IMR-90 (cell line): ENCODE data around the gene PC.

Experiments used
- BHLHE40 ChIP-seq: fragments of 150-350 bp; IDR thresholded peaks from 2 replicates; pipeline ENCODE4 v1.6.1; 2016; ENCODE audit warnings: mild to moderate bottlenecking, low read depth, low read length
- CHD1 ChIP-seq: IDR thresholded peaks from 2 replicates; pipeline ENCODE4 v1.6.1; 2012; ENCODE audit warnings: low read depth, low read length, improper control_type of control experiment
- CTCF ChIP-seq: conservative IDR thresholded peaks from 2 replicates; pipeline ENCODE4 v1.5.1; 2012; ENCODE audit warnings: mild to moderate bottlenecking, low read depth, low read length, improper control_type of control experiment
- ELK1 ChIP-seq: fragments of 150-350 bp; IDR thresholded peaks from 2 replicates; pipeline ENCODE4 v1.6.1; 2016; ENCODE audit warnings: low read depth, mild to moderate bottlenecking, low read length, moderate library complexity, borderline replicate concordance
- FOS ChIP-seq: fragments of 150-350 bp; IDR thresholded peaks from 2 replicates; pipeline ENCODE4 v1.6.1; 2016; ENCODE audit warnings: low read depth, low read length
- MAZ ChIP-seq: IDR thresholded peaks from 2 replicates; pipeline ENCODE4 v1.6.1; 2012; ENCODE audit warnings: low read depth, mild to moderate bottlenecking, low read length, improper control_type of control experiment, moderate library complexity, borderline replicate concordance
- MXI1 ChIP-seq: IDR thresholded peaks from 2 replicates; pipeline ENCODE4 v1.6.1; 2012; ENCODE audit warnings: low read depth, mild to moderate bottlenecking, low read length, moderate library complexity, borderline replicate concordance
- POLR2A ChIP-seq: IDR thresholded peaks from 2 replicates; pipeline ENCODE4 v1.6.1; 2012; ENCODE audit warnings: mild to moderate bottlenecking, low read depth, low read length
- RAD21 ChIP-seq: IDR thresholded peaks from 2 replicates; pipeline ENCODE4 v1.6.1; 2012; ENCODE audit warnings: low read length, improper control_type of control experiment
- RCOR1 ChIP-seq: IDR thresholded peaks from 2 replicates; pipeline ENCODE4 v1.6.1; 2012; ENCODE audit warnings: mild to moderate bottlenecking, low read length, improper control_type of control experiment; ENCODE audit not compliant: insufficient replicate concordance
- TF ChIP-seq, protein P1 (sequence below): fragments of 150-350 bp; IDR thresholded peaks from 2 replicates; pipeline ENCODE4 v1.6.1; 2017; ENCODE audit warnings: mild to moderate bottlenecking, antibody characterized with exemption, low read length, low read depth

- TF ChIP-seq CTCF (no peak), RAD21 (no peak), RCOR1 (no peak), BHLHE40 (no peak), MXI1 (no peak), POLR2A (no peak), ELK1 (no peak), CHD1 (no peak), FOS (no peak), MAZ (no peak)
- TF ChIP-seq, protein P1, sequence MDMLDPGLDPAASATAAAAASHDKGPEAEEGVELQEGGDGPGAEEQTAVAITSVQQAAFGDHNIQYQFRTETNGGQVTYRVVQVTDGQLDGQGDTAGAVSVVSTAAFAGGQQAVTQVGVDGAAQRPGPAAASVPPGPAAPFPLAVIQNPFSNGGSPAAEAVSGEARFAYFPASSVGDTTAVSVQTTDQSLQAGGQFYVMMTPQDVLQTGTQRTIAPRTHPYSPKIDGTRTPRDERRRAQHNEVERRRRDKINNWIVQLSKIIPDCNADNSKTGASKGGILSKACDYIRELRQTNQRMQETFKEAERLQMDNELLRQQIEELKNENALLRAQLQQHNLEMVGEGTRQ = no peak
Observed at GRCh38 chr11:66851239-66851596, 107.0 kb downstream of the PC start.
